A673 (cell line): ENCODE data around the gene TMOD1. TPM values are rescaled to one million over a fixed set of nuclear protein-coding genes. Genes with fewer than 3 reads are reported as not detected.

Experiments
- BruUV-seq: library from RNA; stranded (reverse); fragments of 400-500 nt; replicated peaks from 2 replicates; lab custom pipeline; 2021; lab: Mats Ljungman, UMichigan
- CTCF ChIA-PET: fragments of 300-600 bp; sonication (Branson Sonifier 250); formaldehyde crosslinking; loops from one replicate; lab custom pipeline; 2022; ENCODE audit warnings: antibody characterized with exemption; lab: Charles Lee
- POLR2A ChIA-PET: fragments of 300-600 bp; sonication (Branson Sonifier 250); formaldehyde crosslinking; loops from one replicate; lab custom pipeline; 2022; ENCODE audit warnings: antibody characterized with exemption; ENCODE audit not compliant: low non-redundant PET; lab: Charles Lee
- DNase-seq: peaks from one replicate; pipeline ENCODE4 v3.0.0-alpha.2; 2015; ENCODE audit warnings: low spot score
- H3K27ac ChIP-seq: fragments of 200-600 bp; sonication (generic); 2 replicates; pipeline ENCODE4 v1.5.1; 2016; ENCODE audit warnings: mixed run types, low read depth, mild to moderate bottlenecking, mixed read lengths, antibody characterized with exemption, low read length; ENCODE audit not compliant: poor library complexity, severe bottlenecking
- H3K27me3 ChIP-seq: fragments of 200-600 bp; sonication (generic); replicated peaks from 2 replicates; pipeline ENCODE4 v1.6.1; 2017; ENCODE audit warnings: mixed run types, low read depth, mild to moderate bottlenecking, mixed read lengths, antibody characterized with exemption, low read length; ENCODE audit not compliant: insufficient read depth, poor library complexity
- H3K36me3 ChIP-seq: fragments of 200-600 bp; sonication (generic); 2 replicates; pipeline ENCODE4 v1.6.1; 2016; ENCODE audit warnings: mixed run types, mild to moderate bottlenecking, mixed read lengths, antibody characterized with exemption, low read length; ENCODE audit not compliant: insufficient read depth, poor library complexity, severe bottlenecking
- H3K4me1 ChIP-seq: fragments of 200-600 bp; sonication (generic); 2 replicates; pipeline ENCODE4 v1.6.1; 2017; ENCODE audit warnings: mixed run types, mild to moderate bottlenecking, mixed read lengths, antibody characterized with exemption, low read length; ENCODE audit not compliant: insufficient read depth, poor library complexity, severe bottlenecking
- H3K4me3 ChIP-seq: fragments of 200-600 bp; sonication (generic); 2 replicates; pipeline ENCODE4 v1.5.1; 2016; ENCODE audit warnings: low read depth, mixed run types, mild to moderate bottlenecking, mixed read lengths, low read length; ENCODE audit not compliant: poor library complexity, severe bottlenecking
- H3K9me3 ChIP-seq: fragments of 200-600 bp; sonication (generic); 2 replicates; pipeline ENCODE4 v1.6.1; 2016; ENCODE audit warnings: mixed run types, low read depth, mild to moderate bottlenecking, mixed read lengths, antibody characterized with exemption, low read length; ENCODE audit not compliant: poor library complexity, severe bottlenecking
- CTCF ChIP-seq: fragments of 300-800, 200-600 bp; sonication (generic); conservative IDR thresholded peaks from 2 replicates; pipeline ENCODE4 v1.5.1; 2017; ENCODE audit warnings: low read depth, mild to moderate bottlenecking, antibody characterized with exemption, low read length, moderate library complexity, mixed read lengths
- EZH2 ChIP-seq: fragments of 200-600 bp; sonication (generic); IDR thresholded peaks from 2 replicates; pipeline ENCODE4 v1.6.1; 2017; ENCODE audit warnings: borderline replicate concordance, low read depth, mild to moderate bottlenecking, mixed read lengths, antibody characterized with exemption, low read length; ENCODE audit not compliant: poor library complexity, severe bottlenecking
- intact Hi-C: fragments of 100-400 bp; cut with micrococcal nuclease; formaldehyde crosslinking; loops from one replicate; pipeline ENCODE4 v1.10.0; 2022; ENCODE audit not compliant: unreplicated experiment
- total RNA-seq: library from RNA; stranded (reverse); gene quantifications from 2 replicates; pipeline ENCODE4 v1.2.3, GENCODE V29; 2021

TMOD1 gene
- total RNA-seq, 1 experiment from 2014 or later, result 0.09 TPM

GRCh38 chr9:97480174-97480573, 21.3 kb upstream of the TMOD1 start:
- BruUV-seq, result no TSS peak
- ChIA-PET POLR2A (no interaction called here), CTCF (no interaction called here)
- H3K9me3 ChIP-seq, result no peaks in the 10 kb centered on the region
- H3K4me3 ChIP-seq, result no peak overlapping the region
- H3K27me3 ChIP-seq, result no peaks in the 10 kb centered on the region
- intact Hi-C loops, result no loop called here
- no peak overlapping the region for H3K27ac ChIP-seq
- no peaks in the 10 kb centered on the region for H3K4me1 ChIP-seq
- no peak for DNase-seq
- TF ChIP-seq EZH2 (no peak), CTCF (no peak)
- no peaks in the 10 kb centered on the region for H3K36me3 ChIP-seq

- intact Hi-C loops, result no loop called here
- H3K9me3 ChIP-seq, result no peaks in the 10 kb centered on the region
- POLR2A ChIA-PET, result no interaction called here
- no peaks in the 10 kb centered on the region for H3K4me1 ChIP-seq
- TF ChIP-seq EZH2 (no peak), CTCF (no peak)
- H3K36me3 ChIP-seq, result no peaks in the 10 kb centered on the region
- CTCF ChIA-PET, result no interaction called here
- no peaks in the 10 kb centered on the region for H3K27me3 ChIP-seq
- H3K27ac ChIP-seq, result no peak overlapping the region
- BruUV-seq, result no TSS peak
- H3K4me3 ChIP-seq, result no peak overlapping the region
- DNase-seq, result no peak
Observed at GRCh38 chr9:97480749-97481148, 20.7 kb upstream of the TMOD1 start.

GRCh38 chr9:97484134-97484533, 17.3 kb upstream of the TMOD1 start:
- no peak overlapping the region for H3K27ac ChIP-seq
- no peak overlapping the region for H3K4me3 ChIP-seq
- no peak for DNase-seq
- no peaks in the 10 kb centered on the region for H3K27me3 ChIP-seq
- ChIA-PET CTCF (no interaction called here), POLR2A (no interaction called here)
- H3K36me3 ChIP-seq, result no peaks in the 10 kb centered on the region
- intact Hi-C loops, result no loop called here
- TF ChIP-seq EZH2, result no peak
- no peak for TF ChIP-seq CTCF
- BruUV-seq, result no TSS peak
- H3K4me1 ChIP-seq, result no peaks in the 10 kb centered on the region
- H3K9me3 ChIP-seq, result no peaks in the 10 kb centered on the region
